GM12865 (cell line): Measurements from ENCODE around the gene OCA2.
A peak's percentile ranks its signal among the peaks of the same experiment; 100 is the strongest.

Source experiments
- DNase-seq: peaks from one replicate; pipeline ENCODE4 v3.0.0; 2010; ENCODE audit warnings: low read depth
- H3K4me3 ChIP-seq: 2 replicates; pipeline ENCODE4 v1.5.1; 2011; ENCODE audit warnings: mild to moderate bottlenecking, low read depth, low read length, control low read depth
- CTCF ChIP-seq: IDR thresholded peaks from 2 replicates; pipeline ENCODE4 v1.5.1; 2011; ENCODE audit warnings: low read length, control low read depth, low read depth, inconsistent platforms; ENCODE audit not compliant: insufficient read depth; ENCODE audit errors: missing control alignments

The OCA2 gene

DNA sequence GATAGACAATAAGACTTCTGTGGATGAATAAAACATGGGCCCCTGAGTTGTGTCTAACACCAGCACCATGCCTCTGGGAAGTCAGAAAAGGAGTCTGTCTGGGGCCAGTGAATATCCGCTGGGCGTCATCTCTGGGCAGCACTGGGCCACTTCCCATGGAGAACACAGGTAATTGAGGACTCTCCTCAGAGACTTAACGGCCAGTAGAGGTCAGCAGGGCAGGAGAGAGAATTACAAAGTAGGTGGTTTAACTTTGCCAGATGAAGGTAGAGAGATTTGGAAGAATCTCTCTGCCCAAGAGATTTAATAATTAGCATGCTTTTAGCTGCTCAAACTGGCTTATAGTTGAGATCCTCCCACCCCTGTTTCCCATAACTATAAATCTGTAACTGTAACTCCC is 65.7 kb downstream of the OCA2 start:
- TF ChIP-seq CTCF = no peak
- H3K4me3 ChIP-seq = no peak overlapping the region
- no peak for DNase-seq

DNA sequence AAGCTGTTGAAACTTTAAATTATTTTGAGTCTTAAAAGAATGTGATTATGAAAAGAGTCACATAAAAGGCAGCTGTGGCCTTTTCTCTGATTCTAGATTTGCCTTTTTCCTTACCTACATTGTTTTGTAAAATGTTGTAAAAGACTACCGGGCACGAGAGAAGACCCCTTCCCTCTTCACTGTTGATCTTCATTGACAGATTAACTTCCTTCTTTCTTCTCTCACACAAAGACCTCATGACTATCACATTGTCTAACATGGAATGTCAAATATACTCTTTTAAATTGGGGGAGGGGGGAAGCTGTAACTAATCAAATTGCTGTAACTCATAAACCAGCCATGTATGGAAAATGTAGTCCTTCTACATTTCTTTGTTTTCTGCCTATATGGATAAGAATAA is 68.3 kb downstream of the OCA2 start:
- no peak for TF ChIP-seq CTCF
- DNase-seq = no peak
- no peak overlapping the region for H3K4me3 ChIP-seq

DNA sequence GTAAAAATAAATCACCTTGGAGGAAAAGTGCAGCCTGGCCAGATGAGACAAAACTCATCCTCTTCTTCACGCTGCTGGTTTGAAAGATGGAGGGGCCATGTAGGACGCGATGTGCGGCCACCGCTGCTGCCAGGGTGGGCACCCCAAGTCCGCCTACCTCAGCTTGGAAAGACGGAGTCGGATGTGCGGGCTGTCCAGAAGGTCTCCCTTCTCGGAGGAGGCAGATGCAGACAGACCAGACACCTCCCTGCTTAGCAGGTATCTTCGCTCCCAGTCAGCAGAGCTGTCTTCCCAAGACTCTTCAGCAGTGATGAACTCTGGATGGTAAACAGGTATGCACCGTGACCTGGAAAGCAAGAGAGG is 71.4 kb downstream of the OCA2 start:
- no peak for DNase-seq
- TF ChIP-seq CTCF = no peak
- peak overlapping the region; percentile 25 for H3K4me3 ChIP-seq

- no peak for TF ChIP-seq CTCF
- DNase-seq = no peak
- 0 out of 2 replicates have a peak overlapping the region, but pooled peaks have one; percentile 25 for H3K4me3 ChIP-seq
These were observed 72.1 kb downstream of the OCA2 start for GRCh38 chr15:28026764-28027713.

GRCh38 chr15:28026221-28026620 is 72.9 kb downstream of the OCA2 start:
- H3K4me3 ChIP-seq = no peak overlapping the region
- DNase-seq = no peak
- no peak for TF ChIP-seq CTCF

DNA sequence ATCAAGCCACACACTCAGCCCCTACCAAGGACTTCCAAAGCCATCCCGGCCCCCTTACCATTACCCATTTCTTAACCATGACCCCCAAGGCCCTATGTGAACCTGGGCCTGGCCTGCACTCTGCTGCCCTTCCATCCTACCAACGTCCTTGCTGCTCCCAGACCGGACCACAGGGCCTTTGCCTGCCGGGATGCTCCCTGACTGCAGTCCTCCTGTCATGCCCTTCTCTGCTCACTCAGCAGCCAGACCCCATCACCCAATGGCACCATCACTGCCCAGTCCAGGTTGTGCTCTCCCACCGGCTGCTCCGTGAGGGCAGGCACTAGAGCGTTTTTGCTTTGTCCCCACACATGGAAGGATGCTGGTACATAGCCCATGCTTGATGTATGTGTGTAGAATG is 73.7 kb downstream of the OCA2 start:
- no peak overlapping the region for H3K4me3 ChIP-seq
- DNase-seq = no peak
- TF ChIP-seq CTCF = no peak

- no peak for TF ChIP-seq CTCF
- no peak overlapping the region for H3K4me3 ChIP-seq
- DNase-seq = no peak
These were observed 74.2 kb downstream of the OCA2 start for GRCh38 chr15:28024889-28025250.
